ENCODE data around the gene SLC20A1. TPM values are rescaled to one million over a fixed set of nuclear protein-coding genes. Genes with fewer than 3 reads are reported as not detected.

Gene SLC20A1
- total RNA-seq, 1 experiment from 2014 or later: 154 TPM

GRCh38 chr2:112597537-112598322 lies 48.0 kb upstream of the SLC20A1 start:
- no peak overlapping the region for H3K4me3 ChIP-seq (replicated peaks in 1 of 2; ENCODE audit: low read depth in 1 of 2, low read length in 2 of 2)
- no TSS peak for BruUV-seq (replicated peaks)
- intact Hi-C loops (cut with micrococcal nuclease): no loop called here

More at GRCh38 chr2:112597537-112598322, 48.0 kb upstream of the SLC20A1 start:
- POLR2A ChIA-PET: interaction anchor here (1.2 kb wide), 1 partner anchor 13 kb away, joined by 4 read pairs; no protein-coding TSS in a partner anchor
- Histone ChIP-seq H3K4me1 (ENCODE audit: control insufficient read depth in 1 of 2, insufficient read depth in 2 of 2, low read length in 2 of 2) (peaks cover 3 to 12% of the 10 kb centered on the region in 2 experiments; a peak in 3 of 4 replicates), H3K9ac (ENCODE audit: low read length) (no peak overlapping the region), H3K4me2 (ENCODE audit: low read length) (no peak overlapping the region), H3K79me2 (ENCODE audit: insufficient read depth, low read length) (no peaks in the 10 kb centered on the region), H4K20me1 (ENCODE audit: insufficient read depth) (no peaks in the 10 kb centered on the region), H3K9me2 (ENCODE audit: insufficient read depth) (no peaks in the 10 kb centered on the region), H3K36me3 (ENCODE audit: control insufficient read depth in 1 of 2, insufficient read depth in 2 of 2, low read length in 2 of 2) (no peaks in the 10 kb centered on the region), H3K27me3 (ENCODE audit: insufficient read depth, low read length) (no peaks in the 10 kb centered on the region), H2AFZ (ENCODE audit: low read depth, low read length, poor library complexity, severe bottlenecking) (no peak overlapping the region), H3K9me3 (ENCODE audit: control insufficient read depth in 1 of 2, insufficient read depth in 1 of 2, low read depth in 1 of 2, low read length in 2 of 2) (peaks cover 0 to 3% of the 10 kb centered on the region in 2 experiments; a peak in 1 of 4 replicates), H3K27ac (ENCODE audit: low read depth, low read length) (no peak overlapping the region)
- CTCF ChIA-PET: interaction anchor here (1.1 to 7.0 kb wide), 2 partner anchors 128 to 131 kb away, joined by 3 to 71 read pairs; no protein-coding TSS in a partner anchor
- RAD21 ChIA-PET (ENCODE audit: low non-redundant PET in 1 of 2, low total read pairs in 2 of 2, uncharacterized antibody in 2 of 2, unreplicated experiment in 2 of 2): no interaction called here
- no peak for DNase-seq (ENCODE audit: low read depth, low spot score)
- no peak for TF ChIP-seq JUND (IDR thresholded peaks at IDR 0.05)
- no peak for TF ChIP-seq REST (IDR thresholded peaks at IDR 0.05; ENCODE audit: low read depth)
- TF ChIP-seq YY1 (IDR thresholded peaks at IDR 0.05; ENCODE audit: extremely low read depth, insufficient replicate concordance, low read depth, low read length): no peak
- no peak for TF ChIP-seq TCF7L2 (IDR thresholded peaks at IDR 0.05; ENCODE audit: borderline replicate concordance, extremely low read depth, insufficient read depth, insufficient read length)
- TF ChIP-seq EGR1 (IDR thresholded peaks at IDR 0.05; ENCODE audit: low read depth): no peak
- TF ChIP-seq MAX (IDR thresholded peaks at IDR 0.05): no peak
- TF ChIP-seq POLR2AphosphoS5 (IDR thresholded peaks at IDR 0.05; ENCODE audit: low read depth, low read length): no peak
- TF ChIP-seq POLR2A (IDR thresholded peaks at IDR 0.05; ENCODE audit: borderline replicate concordance, extremely low read depth, insufficient read depth, insufficient read length): no peak
- no peak for TF ChIP-seq SIN3A (IDR thresholded peaks at IDR 0.05; ENCODE audit: low read depth)
- no peak for TF ChIP-seq ELF1 (IDR thresholded peaks at IDR 0.05; ENCODE audit: borderline replicate concordance, low read depth)
- no peak for TF ChIP-seq EZH2phosphoT487 (IDR thresholded peaks at IDR 0.05; ENCODE audit: borderline replicate concordance)
- TF ChIP-seq FOSL1 (IDR thresholded peaks at IDR 0.05; ENCODE audit: low read depth): no peak
- TF ChIP-seq SP1 (IDR thresholded peaks at IDR 0.05; ENCODE audit: low read depth): no peak
- TF ChIP-seq CBX3 (IDR thresholded peaks at IDR 0.05; ENCODE audit: low read depth): no peak
- no peak for TF ChIP-seq ZBTB33 (IDR thresholded peaks at IDR 0.05; ENCODE audit: extremely low read depth, insufficient replicate concordance, low read length)
- ATAC-seq: no peak
